NCI-H2171 (cell line): ENCODE results near the gene MRM2.
"Not testable (repeated sequence)": the region's sequence is repeated elsewhere in the genome, so short reads cannot be mapped to it uniquely, and the experiment has no call there.

Experiments
- DNase-seq: peaks from one replicate; lab custom pipeline; 2025; lab: John Stamatoyannopoulos, UW

MRM2 gene

GRCh38 chr7:2241580-2242540 lies at the start of gene MRM2, which contains the start of gene NUDT1:
Gene MRM2 (minus strand): TSS chr7:2242205. CDS start chr7:2242169, 36 bp downstream.
Gene NUDT1 (plus strand): TSS chr7:2242226. CDS start chr7:2244575, 2,349 bp downstream.
- DNase-seq: peak; percentile 74

- no peak for DNase-seq
Observed at GRCh38 chr7:2290877-2291276, 48.9 kb upstream of the MRM2 start.

GRCh38 chr7:2289621-2290020 lies 47.6 kb upstream of the MRM2 start:
- no peak for DNase-seq

GRCh38 chr7:2289111-2289586 lies 47.1 kb upstream of the MRM2 start:
- DNase-seq: no peak

GRCh38 chr7:2288503-2288902 lies 46.5 kb upstream of the MRM2 start:
- DNase-seq: no peak

- DNase-seq: no peak
Observed at GRCh38 chr7:2287745-2288144, 45.7 kb upstream of the MRM2 start.

GRCh38 chr7:2283074-2283473 lies 41.1 kb upstream of the MRM2 start:
- no peak for DNase-seq

GRCh38 chr7:2282185-2282751 lies 40.3 kb upstream of the MRM2 start:
- no peak for DNase-seq

- DNase-seq: no peak
Observed at GRCh38 chr7:2281541-2281940, 39.5 kb upstream of the MRM2 start.

GRCh38 chr7:2280424-2280823 lies 38.4 kb upstream of the MRM2 start:
- no peak for DNase-seq

GRCh38 chr7:2279896-2280295 lies 37.9 kb upstream of the MRM2 start:
- DNase-seq: no peak

GRCh38 chr7:2278026-2278425 lies 36.0 kb upstream of the MRM2 start:
- no peak for DNase-seq

GRCh38 chr7:2276107-2276506 lies 34.1 kb upstream of the MRM2 start:
- no peak for DNase-seq

GRCh38 chr7:2275101-2275500 lies 33.1 kb upstream of the MRM2 start:
- no peak for DNase-seq

GRCh38 chr7:2274666-2275065 lies 32.7 kb upstream of the MRM2 start:
- DNase-seq: no peak

- no peak for DNase-seq
Observed at GRCh38 chr7:2273866-2274265, 31.9 kb upstream of the MRM2 start.

GRCh38 chr7:2272031-2272430 lies 30.0 kb upstream of the MRM2 start:
- DNase-seq: no peak

- DNase-seq: no peak
Observed at GRCh38 chr7:2271273-2272026, 29.4 kb upstream of the MRM2 start.

GRCh38 chr7:2270495-2270894 lies 28.5 kb upstream of the MRM2 start:
- no peak for DNase-seq

GRCh38 chr7:2269991-2270460 lies 28.0 kb upstream of the MRM2 start:
- peak; percentile 28 for DNase-seq

- not testable (repeated sequence) for DNase-seq
Observed at GRCh38 chr7:2269089-2269990, 27.3 kb upstream of the MRM2 start.
